Measurements from ENCODE around the gene TPRN. TPM values are rescaled to one million over a fixed set of nuclear protein-coding genes. Genes with fewer than 3 reads are reported as not detected.

Gene TPRN
- total RNA-seq, 1 experiment from 2014 or later, result 24.9 TPM

DNA sequence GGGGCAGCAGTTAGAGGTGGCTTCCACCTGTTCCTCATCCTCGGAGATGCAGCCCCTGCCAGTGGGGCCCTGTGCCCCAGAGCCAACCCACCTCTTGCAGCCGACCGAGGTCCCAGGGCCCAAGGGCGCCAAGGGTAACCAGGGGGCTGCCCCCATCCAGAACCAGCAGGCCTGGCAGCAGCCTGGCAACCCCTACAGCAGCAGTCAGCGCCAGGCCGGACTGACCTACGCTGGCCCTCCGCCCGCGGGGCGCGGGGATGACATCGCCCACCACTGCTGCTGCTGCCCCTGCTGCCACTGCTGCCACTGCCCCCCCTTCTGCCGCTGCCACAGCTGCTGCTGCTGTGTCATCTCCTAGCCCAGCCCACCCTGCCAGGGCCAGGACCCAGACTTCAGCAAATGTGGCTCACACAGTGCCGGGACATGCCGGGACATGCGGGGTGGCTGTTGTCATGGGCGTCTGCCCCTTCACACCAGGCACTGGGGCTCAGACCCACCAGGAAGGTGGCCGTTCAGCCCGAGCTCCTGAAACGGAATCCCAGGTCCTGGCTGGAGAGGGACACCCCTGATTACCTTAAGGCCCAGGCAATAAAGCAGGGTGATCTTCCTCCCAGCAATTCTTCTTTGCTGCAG lies 25.3 kb upstream of the TPRN start:
- ATAC-seq (no peak), DNase-seq (ENCODE audit: low read depth, low spot score) (no peak)
- Histone ChIP-seq H4K20me1 (ENCODE audit: insufficient read depth) (no peaks in the 10 kb centered on the region), H2AFZ (ENCODE audit: low read depth, low read length, poor library complexity, severe bottlenecking) (no peak overlapping the region), H3K9me2 (ENCODE audit: insufficient read depth) (no peaks in the 10 kb centered on the region), H3K27ac (ENCODE audit: low read depth, low read length) (peak overlapping the region; percentile 88), H3K27me3 (ENCODE audit: insufficient read depth, low read length) (no peaks in the 10 kb centered on the region), H3K36me3 (ENCODE audit: control insufficient read depth in 1 of 2, insufficient read depth in 2 of 2, low read length in 2 of 2) (no peaks in the 10 kb centered on the region), H3K4me1 (ENCODE audit: control insufficient read depth in 1 of 2, insufficient read depth in 2 of 2, low read length in 2 of 2) (peaks cover 44 to 72% of the 10 kb centered on the region in 2 experiments), H3K9me3 (ENCODE audit: control insufficient read depth in 1 of 2, insufficient read depth in 1 of 2, low read depth in 1 of 2, low read length in 2 of 2) (no peaks in the 10 kb centered on the region), H3K79me2 (ENCODE audit: insufficient read depth, low read length) (no peaks in the 10 kb centered on the region), H3K4me3 (replicated peaks in 1 of 2; ENCODE audit: low read depth in 1 of 2, low read length in 2 of 2) (no peak overlapping the region), H3K4me2 (ENCODE audit: low read length) (peak overlapping the region; percentile 99), H3K9ac (ENCODE audit: low read length) (peak overlapping the region; percentile 97)
- intact Hi-C loops (cut with micrococcal nuclease), result loop anchor here (5.0 to 10.0 kb wide), 3 partner anchors 39 to 441 kb away; partner anchors contain the start of genes ANAPC2, NPDC1 and SSNA1
- POLR2A ChIA-PET, result interaction anchor here (1.1 to 2.5 kb wide), 6 partner anchors 9 to 63 kb away, joined by 3 to 16 read pairs (median 6); partner anchors contain the start of genes ANAPC2, SSNA1, TPRN and TUBB4B
- RAD21 ChIA-PET (ENCODE audit: low non-redundant PET in 1 of 2, low total read pairs in 2 of 2, uncharacterized antibody in 2 of 2, unreplicated experiment in 2 of 2), result interaction anchor here (1.8 to 1.9 kb wide), 2 partner anchors 37 kb away, joined by 7 to 9 read pairs; partner anchors contain the start of genes ANAPC2 (in 2 of the 2) and SSNA1 (in 2 of the 2)
- CTCF ChIA-PET, result interaction anchor here (1.2 to 4.7 kb wide), 6 partner anchors 12 to 197 kb away, joined by 4 to 43 read pairs (median 14); partner anchors contain the start of genes ANAPC2 and SSNA1
- TF ChIP-seq EZH2 (IDR thresholded peaks at IDR 0.05), result no peak
- TF ChIP-seq CEBPB (IDR thresholded peaks at IDR 0.05; ENCODE audit: low read depth), result no peak
- no peak for TF ChIP-seq RAD21 (IDR thresholded peaks at IDR 0.05; ENCODE audit: low read depth)
- no peak for TF ChIP-seq POLR2A (IDR thresholded peaks at IDR 0.05; ENCODE audit: borderline replicate concordance, extremely low read depth, insufficient read depth, insufficient read length)
- TF ChIP-seq CBX3 (IDR thresholded peaks at IDR 0.05; ENCODE audit: low read depth), result no peak
- TF ChIP-seq POLR2AphosphoS5 (IDR thresholded peaks at IDR 0.05; ENCODE audit: low read depth, low read length), result no peak
- TF ChIP-seq, protein P1, sequence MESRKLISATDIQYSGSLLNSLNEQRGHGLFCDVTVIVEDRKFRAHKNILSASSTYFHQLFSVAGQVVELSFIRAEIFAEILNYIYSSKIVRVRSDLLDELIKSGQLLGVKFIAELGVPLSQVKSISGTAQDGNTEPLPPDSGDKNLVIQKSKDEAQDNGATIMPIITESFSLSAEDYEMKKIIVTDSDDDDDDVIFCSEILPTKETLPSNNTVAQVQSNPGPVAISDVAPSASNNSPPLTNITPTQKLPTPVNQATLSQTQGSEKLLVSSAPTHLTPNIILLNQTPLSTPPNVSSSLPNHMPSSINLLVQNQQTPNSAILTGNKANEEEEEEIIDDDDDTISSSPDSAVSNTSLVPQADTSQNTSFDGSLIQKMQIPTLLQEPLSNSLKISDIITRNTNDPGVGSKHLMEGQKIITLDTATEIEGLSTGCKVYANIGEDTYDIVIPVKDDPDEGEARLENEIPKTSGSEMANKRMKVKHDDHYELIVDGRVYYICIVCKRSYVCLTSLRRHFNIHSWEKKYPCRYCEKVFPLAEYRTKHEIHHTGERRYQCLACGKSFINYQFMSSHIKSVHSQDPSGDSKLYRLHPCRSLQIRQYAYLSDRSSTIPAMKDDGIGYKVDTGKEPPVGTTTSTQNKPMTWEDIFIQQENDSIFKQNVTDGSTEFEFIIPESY (IDR thresholded peaks at IDR 0.05; ENCODE audit: extremely low read depth, insufficient replicate concordance, low read length), result no peak
- TF ChIP-seq FOSL1 (IDR thresholded peaks at IDR 0.05; ENCODE audit: low read depth), result no peak
- TF ChIP-seq, protein P2, sequence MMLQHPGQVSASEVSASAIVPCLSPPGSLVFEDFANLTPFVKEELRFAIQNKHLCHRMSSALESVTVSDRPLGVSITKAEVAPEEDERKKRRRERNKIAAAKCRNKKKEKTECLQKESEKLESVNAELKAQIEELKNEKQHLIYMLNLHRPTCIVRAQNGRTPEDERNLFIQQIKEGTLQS (IDR thresholded peaks at IDR 0.05), result no peak
- TF ChIP-seq, protein P3, sequence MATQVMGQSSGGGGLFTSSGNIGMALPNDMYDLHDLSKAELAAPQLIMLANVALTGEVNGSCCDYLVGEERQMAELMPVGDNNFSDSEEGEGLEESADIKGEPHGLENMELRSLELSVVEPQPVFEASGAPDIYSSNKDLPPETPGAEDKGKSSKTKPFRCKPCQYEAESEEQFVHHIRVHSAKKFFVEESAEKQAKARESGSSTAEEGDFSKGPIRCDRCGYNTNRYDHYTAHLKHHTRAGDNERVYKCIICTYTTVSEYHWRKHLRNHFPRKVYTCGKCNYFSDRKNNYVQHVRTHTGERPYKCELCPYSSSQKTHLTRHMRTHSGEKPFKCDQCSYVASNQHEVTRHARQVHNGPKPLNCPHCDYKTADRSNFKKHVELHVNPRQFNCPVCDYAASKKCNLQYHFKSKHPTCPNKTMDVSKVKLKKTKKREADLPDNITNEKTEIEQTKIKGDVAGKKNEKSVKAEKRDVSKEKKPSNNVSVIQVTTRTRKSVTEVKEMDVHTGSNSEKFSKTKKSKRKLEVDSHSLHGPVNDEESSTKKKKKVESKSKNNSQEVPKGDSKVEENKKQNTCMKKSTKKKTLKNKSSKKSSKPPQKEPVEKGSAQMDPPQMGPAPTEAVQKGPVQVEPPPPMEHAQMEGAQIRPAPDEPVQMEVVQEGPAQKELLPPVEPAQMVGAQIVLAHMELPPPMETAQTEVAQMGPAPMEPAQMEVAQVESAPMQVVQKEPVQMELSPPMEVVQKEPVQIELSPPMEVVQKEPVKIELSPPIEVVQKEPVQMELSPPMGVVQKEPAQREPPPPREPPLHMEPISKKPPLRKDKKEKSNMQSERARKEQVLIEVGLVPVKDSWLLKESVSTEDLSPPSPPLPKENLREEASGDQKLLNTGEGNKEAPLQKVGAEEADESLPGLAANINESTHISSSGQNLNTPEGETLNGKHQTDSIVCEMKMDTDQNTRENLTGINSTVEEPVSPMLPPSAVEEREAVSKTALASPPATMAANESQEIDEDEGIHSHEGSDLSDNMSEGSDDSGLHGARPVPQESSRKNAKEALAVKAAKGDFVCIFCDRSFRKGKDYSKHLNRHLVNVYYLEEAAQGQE (IDR thresholded peaks at IDR 0.05; ENCODE audit: low read depth), result no peak
- no peak for TF ChIP-seq ELF1 (IDR thresholded peaks at IDR 0.05; ENCODE audit: borderline replicate concordance, low read depth)
- no peak for TF ChIP-seq JUND (IDR thresholded peaks at IDR 0.05)
- TF ChIP-seq EGR1 (IDR thresholded peaks at IDR 0.05; ENCODE audit: low read depth), result no peak
- BruUV-seq (replicated peaks), result no TSS peak
